Right forelimb (tissue), 1 donor: ENCODE measurements around the gene SYT10.
"Not testable (repeated sequence)": the region's sequence is repeated elsewhere in the genome, so short reads cannot be mapped to it uniquely, and the experiment has no call there.

Experiments
- DNase-seq: peaks from one replicate; pipeline ENCODE4 v3.0.0-alpha.2; 2018

Gene SYT10, protein sequence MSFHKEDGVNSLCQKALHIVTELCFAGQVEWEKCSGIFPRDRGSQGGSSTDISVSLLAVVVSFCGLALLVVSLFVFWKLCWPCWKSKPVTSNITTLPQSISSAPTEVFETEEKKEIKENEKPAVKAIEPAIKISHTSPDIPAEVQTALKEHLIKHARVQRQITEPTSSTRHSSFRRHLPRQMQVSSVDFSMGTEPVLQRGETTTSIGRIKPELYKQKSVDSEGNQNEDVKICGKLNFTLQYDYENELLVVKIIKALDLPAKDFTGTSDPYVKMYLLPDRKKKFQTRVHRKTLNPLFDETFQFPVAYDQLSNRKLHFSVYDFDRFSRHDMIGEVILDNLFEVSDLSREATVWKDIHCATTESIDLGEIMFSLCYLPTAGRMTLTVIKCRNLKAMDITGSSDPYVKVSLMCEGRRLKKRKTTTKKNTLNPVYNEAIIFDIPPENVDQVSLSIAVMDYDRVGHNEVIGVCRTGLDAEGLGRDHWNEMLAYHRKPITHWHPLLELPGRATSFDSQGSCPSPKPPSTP

GRCh38 chr12:33439587-33440011 lies at the start of gene SYT10:
Gene SYT10 (minus strand): TSS chr12:33439819. CDS start chr12:33439522, 297 bp downstream.
- peak; percentile 54 for DNase-seq

DNA sequence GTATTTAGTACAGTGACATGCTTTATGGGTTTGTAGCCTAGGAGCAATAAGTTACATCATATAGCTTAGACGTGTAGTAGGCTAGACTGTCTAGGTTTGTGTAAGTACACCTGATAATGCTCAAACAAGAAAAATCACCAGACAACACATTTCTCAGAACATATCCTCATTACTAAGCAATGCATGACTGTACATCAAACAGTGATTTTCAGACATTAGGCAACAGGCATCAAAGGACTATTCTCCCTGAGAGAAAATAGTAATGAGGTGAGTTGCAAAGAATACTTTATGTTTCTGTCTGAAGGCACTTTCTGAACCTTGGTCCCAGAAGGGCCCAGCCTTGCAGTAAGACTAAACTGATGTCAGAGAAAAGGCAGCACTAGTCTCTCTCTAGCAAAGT lies 48.4 kb upstream of the SYT10 start:
- DNase-seq, result no peak

DNA sequence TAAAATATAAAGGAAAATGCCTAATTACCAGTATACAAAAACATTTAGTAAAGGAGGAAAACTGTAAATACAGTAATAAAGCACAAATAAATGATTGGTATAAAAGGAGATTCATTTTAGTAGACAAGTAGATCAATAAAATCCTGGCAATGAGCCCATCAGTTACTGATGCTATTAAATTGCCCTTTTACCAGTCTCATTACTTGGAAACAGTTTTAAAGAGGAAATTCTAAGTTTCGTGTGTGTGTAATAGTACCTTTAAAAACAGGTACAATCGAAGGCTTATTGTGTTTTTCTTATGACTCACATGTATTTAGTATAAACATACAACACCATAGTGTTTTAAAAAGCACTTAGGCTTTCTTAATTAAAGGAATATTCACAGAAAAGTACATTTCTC lies 46.4 kb upstream of the SYT10 start:
- DNase-seq, result no peak

DNA sequence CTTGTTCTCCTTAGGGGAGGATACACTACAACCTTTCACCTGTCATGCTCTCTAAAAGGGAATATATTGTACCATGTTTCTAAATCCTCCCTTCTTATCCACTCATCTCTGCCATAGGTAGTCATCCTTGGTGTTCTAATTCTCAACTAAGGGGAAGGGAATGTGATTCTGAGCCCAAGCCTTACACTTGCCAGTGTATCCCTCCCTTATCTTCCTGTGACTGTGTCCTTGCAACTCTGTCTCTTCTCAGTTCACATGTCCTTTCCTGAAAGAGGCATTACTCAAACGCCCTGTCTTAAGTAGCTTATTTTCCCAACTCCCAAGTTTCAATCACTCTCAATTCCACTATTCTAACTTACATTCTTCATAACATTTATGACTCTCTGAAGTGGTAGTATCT lies 44.5 kb upstream of the SYT10 start:
- DNase-seq, result no peak

GRCh38 chr12:33480366-33480765 lies 40.7 kb upstream of the SYT10 start:
- no peak for DNase-seq

DNA sequence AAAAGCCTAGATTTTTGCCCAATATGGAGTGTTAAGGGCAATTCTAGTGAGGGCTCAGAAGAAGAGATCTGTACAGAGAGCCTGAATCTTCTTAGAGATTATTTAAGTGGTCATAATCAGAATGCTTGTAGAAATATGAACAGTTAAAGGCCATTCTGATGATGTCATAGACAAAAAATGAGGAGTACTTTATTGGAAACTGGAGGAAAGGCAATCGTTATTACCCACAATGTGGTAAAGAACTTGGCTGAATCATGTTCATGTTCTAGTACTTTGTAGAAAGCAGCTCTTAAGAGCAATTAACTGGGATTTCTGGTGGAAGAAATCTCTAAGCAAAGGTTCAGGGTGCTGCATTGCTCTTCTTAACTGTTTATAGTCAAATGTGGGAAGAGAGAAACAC lies 36.4 kb upstream of the SYT10 start:
- DNase-seq, result no peak

GRCh38 chr12:33472299-33472698 lies 32.7 kb upstream of the SYT10 start:
- no peak for DNase-seq

DNA sequence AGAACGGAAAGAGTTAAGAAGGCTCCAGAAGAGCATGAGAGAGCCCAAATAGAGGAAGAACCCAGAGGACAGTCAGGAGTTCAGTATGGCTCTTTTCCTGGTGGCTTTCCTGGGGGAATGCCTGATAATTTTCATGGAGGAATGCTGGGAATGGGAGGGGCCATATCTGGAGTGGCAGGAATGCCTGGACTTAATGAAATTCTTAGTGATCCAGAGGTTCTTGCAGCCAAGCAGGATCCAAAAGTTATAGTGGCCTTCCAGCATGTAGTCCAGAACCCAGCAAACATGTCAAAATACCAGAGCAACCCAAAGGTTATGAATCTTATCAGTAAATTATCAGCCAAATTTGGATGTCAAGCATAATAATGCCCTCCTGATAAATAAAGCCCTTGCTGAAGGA lies 15.5 kb upstream of the SYT10 start:
- DNase-seq, result no peak

- no peak for DNase-seq
Observed at GRCh38 chr12:33450480-33450879, 10.9 kb upstream of the SYT10 start.

DNA sequence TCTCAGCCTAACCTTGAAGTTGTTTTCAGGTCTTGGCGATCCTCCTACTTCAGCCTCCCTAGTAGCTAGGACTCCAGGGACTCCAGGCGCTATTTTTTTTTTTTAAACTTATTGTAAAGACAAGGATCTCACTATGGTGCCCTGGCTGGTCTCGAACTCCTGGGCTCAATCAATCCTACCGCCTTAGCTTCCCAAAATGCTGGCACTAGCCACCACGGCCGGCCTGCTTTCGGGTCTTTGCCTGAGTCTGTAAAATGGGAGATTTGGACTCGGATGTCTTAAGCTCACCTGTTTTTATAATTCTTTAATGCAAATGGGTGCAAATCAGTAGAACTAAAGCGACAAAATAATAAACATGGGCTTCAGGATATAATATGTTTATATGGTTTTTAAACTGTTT lies 858 bp upstream of the SYT10 start:
- DNase-seq, result no peak

DNA sequence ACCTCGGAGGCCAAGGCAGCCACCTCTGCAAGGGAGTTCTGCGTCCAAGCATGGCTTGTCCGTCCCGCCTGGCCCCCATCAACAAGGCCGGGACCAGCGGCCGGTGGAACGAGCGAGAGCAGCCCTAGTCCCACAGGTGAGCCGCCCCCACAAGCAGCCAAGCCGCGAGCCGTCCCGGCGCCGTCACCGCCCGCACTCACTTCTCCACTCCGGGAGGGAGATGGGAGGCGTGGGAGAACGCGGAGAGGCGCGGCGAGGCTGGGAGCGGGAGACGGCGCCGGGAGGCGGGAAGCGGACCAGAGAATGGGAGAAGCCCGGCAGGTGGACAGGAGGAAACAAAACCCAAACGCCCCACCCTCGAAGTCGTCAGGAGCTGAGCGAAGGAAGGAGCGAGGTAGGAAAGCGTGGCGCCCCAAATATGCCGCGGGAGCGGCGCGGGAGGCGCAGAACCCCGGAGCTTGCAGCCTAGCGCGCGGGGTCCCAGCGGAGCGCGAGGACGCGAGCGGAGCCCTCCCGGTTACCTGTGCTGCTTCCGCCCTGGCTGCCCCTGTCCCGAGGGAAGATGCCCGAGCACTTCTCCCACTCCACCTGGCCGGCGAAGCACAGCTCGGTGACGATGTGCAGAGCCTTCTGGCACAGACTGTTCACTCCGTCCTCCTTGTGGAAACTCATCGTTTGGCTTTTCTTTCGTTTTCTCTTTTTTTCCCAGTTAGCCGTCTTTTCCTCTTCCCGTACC lies 600 bp downstream of the SYT10 start:
- peak; percentile 50 for DNase-seq

DNA sequence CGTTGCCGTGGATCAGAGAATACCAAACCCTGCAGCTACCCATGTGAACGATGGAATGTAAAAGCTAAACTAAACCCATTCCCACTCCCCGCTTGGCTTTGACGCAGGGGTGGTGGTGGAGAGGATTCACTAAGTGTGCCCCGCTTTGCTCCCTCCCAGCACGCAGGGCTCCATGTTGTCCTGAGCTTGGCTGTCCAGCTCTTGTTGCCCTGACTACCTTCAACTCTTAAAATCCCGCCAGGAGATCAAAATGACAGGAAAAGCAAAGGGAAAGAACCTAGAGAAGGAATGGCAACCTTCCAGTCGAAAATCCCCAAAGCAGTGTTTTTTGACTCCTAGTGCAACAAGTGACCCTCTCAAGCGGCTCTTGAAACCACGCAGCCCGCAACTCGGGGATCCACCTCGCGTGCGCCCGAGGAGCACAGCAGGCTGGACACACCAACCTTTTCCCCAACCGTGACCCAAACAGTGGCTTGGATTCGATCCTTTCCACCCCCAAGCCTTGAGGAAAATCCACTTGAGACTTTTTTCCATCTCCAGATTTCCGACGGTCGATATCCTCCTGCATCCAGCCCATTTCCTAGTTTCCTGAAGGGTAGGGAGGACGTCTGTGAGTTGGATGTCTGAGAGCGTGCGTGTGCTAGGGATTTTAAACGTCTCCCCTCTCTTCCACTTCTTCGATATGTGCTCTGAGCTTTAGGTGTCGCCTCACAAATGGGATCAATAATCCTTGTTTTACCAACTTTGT lies 1.4 kb downstream of the SYT10 start:
- DNase-seq, result no peak

GRCh38 chr12:33437598-33437997 lies 2.0 kb downstream of the SYT10 start:
- DNase-seq, result no peak

DNA sequence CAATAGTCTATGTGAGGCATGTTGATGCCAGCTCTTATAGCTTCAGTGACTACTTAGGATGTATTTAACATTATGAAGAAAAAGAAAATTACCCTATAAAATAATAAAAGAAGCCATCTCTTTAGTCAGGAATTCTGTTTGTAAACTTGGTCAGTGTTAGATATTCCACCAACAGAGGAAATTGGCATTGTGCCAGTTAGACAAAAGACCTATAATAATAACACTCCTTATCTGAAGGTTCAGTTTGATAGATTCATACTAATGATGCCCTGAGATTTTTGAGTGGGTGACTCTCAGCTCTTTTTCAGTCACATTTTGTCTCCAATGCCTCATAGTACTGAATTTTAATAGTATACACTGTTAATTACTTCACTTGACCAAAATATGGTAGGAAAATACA lies 6.6 kb downstream of the SYT10 start:
- DNase-seq, result no peak

GRCh38 chr12:33431648-33432047 lies 8.0 kb downstream of the SYT10 start:
- DNase-seq, result no peak

- no peak for DNase-seq
Observed at GRCh38 chr12:33429468-33429867, 10.2 kb downstream of the SYT10 start.

DNA sequence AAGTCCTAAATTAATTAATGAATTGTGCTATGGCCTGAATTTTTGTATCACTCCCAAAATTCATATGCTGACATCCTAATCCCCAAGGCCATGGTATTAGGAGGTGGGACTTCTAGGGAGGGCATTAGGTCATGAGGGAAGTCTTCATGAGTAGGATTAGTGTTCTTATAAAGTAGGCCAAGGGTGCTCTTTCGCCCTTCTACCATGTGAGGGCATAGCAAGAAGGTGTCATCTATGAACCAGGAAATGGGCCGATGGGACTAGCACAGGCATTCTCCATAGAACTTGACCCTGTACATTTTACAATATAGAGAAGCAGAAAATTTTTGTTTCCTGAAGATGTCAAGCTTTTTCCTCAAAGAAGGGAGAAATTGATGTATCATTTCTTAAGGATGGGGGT lies 12.5 kb downstream of the SYT10 start:
- no peak for DNase-seq

DNA sequence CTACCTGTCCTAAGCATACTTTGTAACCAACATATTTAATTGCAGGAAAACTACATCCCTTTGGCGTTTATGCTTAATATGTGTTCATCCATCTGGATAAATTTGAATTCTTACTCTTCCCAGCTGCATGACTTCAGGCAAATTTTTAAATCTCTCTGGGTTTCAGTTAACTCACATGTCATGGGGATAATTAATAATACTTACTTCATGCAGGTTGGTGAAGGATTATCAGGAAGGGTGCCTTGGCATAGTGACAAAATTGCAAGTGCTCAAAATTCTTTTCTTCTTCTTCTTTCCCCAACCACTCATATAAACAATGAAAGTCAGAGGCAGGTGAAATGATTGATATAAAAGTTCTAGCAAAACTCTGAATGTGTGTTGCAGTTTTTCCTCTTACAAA lies 15.9 kb downstream of the SYT10 start:
- DNase-seq, result no peak

- not testable (repeated sequence) for DNase-seq
Observed at GRCh38 chr12:33412410-33412809, 27.2 kb downstream of the SYT10 start.

DNA sequence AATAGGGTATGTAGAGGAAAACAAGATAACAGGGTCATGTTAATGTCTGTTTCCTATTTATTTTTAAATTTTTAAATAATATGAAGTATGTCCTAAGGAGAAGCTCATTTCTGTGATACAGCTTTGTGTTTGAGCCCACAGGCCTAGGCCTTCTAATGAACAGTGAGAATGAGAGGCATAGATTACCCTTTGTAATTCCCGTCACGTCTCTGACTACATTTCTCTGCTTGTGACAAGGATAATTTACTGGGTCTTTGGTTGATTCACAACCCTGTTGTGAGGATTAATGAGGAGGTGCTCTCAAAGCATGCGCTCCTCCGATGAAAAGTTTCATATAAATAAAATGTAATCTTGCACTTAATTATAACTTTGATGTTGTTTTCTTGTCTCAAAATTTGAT lies 56.1 kb downstream of the SYT10 start:
- DNase-seq, result no peak

GRCh38 chr12:33376153-33376552 lies 63.5 kb downstream of the SYT10 start:
- DNase-seq, result no peak

- no peak for DNase-seq
Observed at GRCh38 chr12:33370318-33370717, 69.3 kb downstream of the SYT10 start.

DNA sequence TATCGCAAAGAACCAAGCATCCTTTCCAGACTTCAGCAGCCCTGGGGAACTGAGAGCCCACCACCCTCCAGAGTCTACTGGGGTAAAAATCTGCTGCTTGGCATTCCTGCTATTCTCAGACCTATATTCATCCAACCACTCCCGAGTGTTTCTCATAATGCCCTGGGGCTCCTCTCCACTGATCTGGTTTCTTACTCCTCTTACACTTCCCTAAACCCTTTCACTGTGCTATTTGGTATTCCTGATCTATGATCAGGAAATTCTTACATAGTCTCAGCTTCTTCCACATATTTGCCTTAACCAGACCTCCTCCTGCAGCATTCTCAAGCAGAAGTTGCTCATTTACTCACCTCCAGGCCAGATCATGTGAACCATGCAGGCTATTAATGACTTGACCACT lies 82.4 kb downstream of the SYT10 start:
- DNase-seq, result no peak
